HEK293T (cell line): Measurements from ENCODE around the gene KIF26B.

ENCODE experiments used
- ARNT ChIP-seq: fragments of 450-650 bp; IDR thresholded peaks from 2 replicates; pipeline ENCODE4 v1.6.1; 2017; ENCODE audit warnings: mild to moderate bottlenecking
- BHLHE40 ChIP-seq: fragments of 450-650 bp; IDR thresholded peaks from 2 replicates; pipeline ENCODE4 v1.6.1; 2016; ENCODE audit warnings: mild to moderate bottlenecking, moderate library complexity, borderline replicate concordance
- CTBP1 ChIP-seq: fragments of 450-650 bp; IDR thresholded peaks from 2 replicates; pipeline ENCODE4 v1.6.1; 2016; ENCODE audit warnings: borderline replicate concordance
- FOXK2 ChIP-seq: fragments of 450-650 bp; IDR thresholded peaks from 2 replicates; pipeline ENCODE4 v1.6.1; 2016; ENCODE audit warnings: mild to moderate bottlenecking
- FOXM1 ChIP-seq: fragments of 450-650 bp; IDR thresholded peaks from 2 replicates; pipeline ENCODE4 v1.6.1; 2017; ENCODE audit warnings: mild to moderate bottlenecking, borderline replicate concordance

GRCh38 chr1:245416781-245417180, 262.0 kb downstream of the KIF26B start:
- TF ChIP-seq ARNT (no peak), FOXM1 (no peak), BHLHE40 (no peak), CTBP1 (no peak), FOXK2 (no peak)
